ENCODE results near the gene CAB39.
A peak's percentile ranks its signal among the peaks of the same experiment; 100 is the strongest.

- TF ChIP-seq CTCF (IDR thresholded peaks at IDR 0.05) (no peak), EP300 (IDR thresholded peaks at IDR 0.05) (no peak), POLR2A (IDR thresholded peaks at IDR 0.05) (no peak), POLR2AphosphoS5 (IDR thresholded peaks at IDR 0.05) (peak in 1 of 3 donors; percentile 55)
Measured at GRCh38 chr2:230795856-230796255, 83.2 kb downstream of the CAB39 start.
